GM12878 (cell line): ENCODE results near the gene DMD. TPM values are rescaled to one million over a fixed set of nuclear protein-coding genes. Genes with fewer than 3 reads are reported as not detected.

ENCODE experiments used
- ATAC-seq: fragments of 200-7000 bp; cut with Tn5 transposase; 3 replicates; pipeline ENCODE4 v1.9.1; 2020; ENCODE audit warnings: mild to moderate bottlenecking, moderate library complexity
- BruUV-seq: library from RNA; stranded (reverse); fragments of 400-500 nt; replicated peaks from 2 replicates; lab custom pipeline; 2021; lab: Mats Ljungman, UMichigan
- CTCF ChIA-PET: fragments of 300-600 bp; sonication (Branson Sonifier 250); formaldehyde crosslinking; extraction: SDS; loops from one replicate; lab custom pipeline; 2021; ENCODE audit warnings: inconsistent platforms; lab: Yijun Ruan, JAX
- POLR2A ChIA-PET: fragments of 350-600 bp; formaldehyde crosslinking; extraction: SDS; loops from one replicate; lab custom pipeline; 2021; ENCODE audit warnings: inconsistent platforms; lab: Charles Lee
- RAD21 ChIA-PET: fragments of 300-600 bp; sonication (Branson Sonifier 250); formaldehyde crosslinking; loops from one replicate; lab custom pipeline; 2023; ENCODE audit warnings: antibody characterized with exemption; ENCODE audit not compliant: unreplicated experiment; lab: Charles Lee
- SMC1A ChIA-PET: fragments of 300-600 bp; sonication (Branson Sonifier 250); formaldehyde crosslinking; loops from one replicate; lab custom pipeline; 2023; ENCODE audit not compliant: unreplicated experiment, uncharacterized antibody; lab: Charles Lee
- DNase-seq: peaks from one replicate; pipeline ENCODE4 v3.0.0-alpha.2; 2011; ENCODE audit warnings: low read depth, low spot score
- FAIRE-seq: peaks from 3 replicates; lab custom pipeline; 2011; peaks lifted over from hg19 to GRCh38; lab: Jason Lieb, UNC
- H2AFZ ChIP-seq: 2 replicates; pipeline ENCODE4 v1.6.0; 2011; ENCODE audit warnings: low read depth, low read length, control low read depth; ENCODE audit not compliant: control insufficient read depth
- H3K27ac ChIP-seq: 2 replicates; pipeline ENCODE4 v1.5.1; 2011; ENCODE audit warnings: control low read depth; ENCODE audit not compliant: control insufficient read depth, insufficient read depth
- H3K27me3 ChIP-seq, 2 experiments: replicated peaks in 1 of 2; 2 replicates each; pipeline versions ENCODE4 v1.6.0 to v1.6.1; 2011; ENCODE audit warnings: low read length in 1 of 2; ENCODE audit not compliant: control insufficient read depth in 2 of 2, insufficient read depth in 2 of 2
- H3K36me3 ChIP-seq, 2 experiments: 2 replicates each; pipeline ENCODE4 v1.5.1; 2011; ENCODE audit warnings: low read length in 1 of 2; ENCODE audit not compliant: control insufficient read depth in 2 of 2, insufficient read depth in 2 of 2
- H3K4me1 ChIP-seq: 2 replicates; pipeline ENCODE4 v1.6.1; 2011; ENCODE audit warnings: mild to moderate bottlenecking, low read length, moderate library complexity, mixed read lengths; ENCODE audit not compliant: control insufficient read depth, insufficient read depth
- H3K4me2 ChIP-seq: 2 replicates; pipeline ENCODE4 v1.6.0; 2011; ENCODE audit warnings: control low read depth; ENCODE audit not compliant: control insufficient read depth, insufficient read depth
- H3K4me3 ChIP-seq: fragments of 200-600 bp; sonication (generic); 2 replicates; pipeline ENCODE4 v1.5.1; 2016
- H3K79me2 ChIP-seq: 2 replicates; pipeline ENCODE4 v1.6.0; 2011; ENCODE audit warnings: low read length; ENCODE audit not compliant: control insufficient read depth, insufficient read depth
- H3K9ac ChIP-seq: 2 replicates; pipeline ENCODE4 v1.8.0; 2011; ENCODE audit warnings: low read length, control low read depth, mixed read lengths; ENCODE audit not compliant: control insufficient read depth, insufficient read depth
- H3K9me3 ChIP-seq: replicated peaks from 3 replicates; pipeline ENCODE4 v1.5.1; 2011; ENCODE audit warnings: mild to moderate bottlenecking, low read length; ENCODE audit not compliant: control insufficient read depth, insufficient read depth
- H4K20me1 ChIP-seq: 2 replicates; pipeline ENCODE4 v1.6.0; 2011; ENCODE audit not compliant: control insufficient read depth, insufficient read depth
- KLF5 ChIP-seq: fragments of 450-650 bp; IDR thresholded peaks from 2 replicates; pipeline ENCODE4 v1.6.1; 2014; ENCODE audit warnings: mild to moderate bottlenecking; ENCODE audit not compliant: partially characterized antibody
- NFYA ChIP-seq: IDR thresholded peaks from 2 replicates; pipeline ENCODE4 v1.6.1; 2011; ENCODE audit warnings: low read depth, mild to moderate bottlenecking, low read length, improper control_type of control experiment, borderline replicate concordance
- ZNF274 ChIP-seq: IDR thresholded peaks from one replicate; pipeline ENCODE4 v1.8.0; 2011; ENCODE audit not compliant: insufficient read length, insufficient read depth
- WGBS: methylation state at CpG from one replicate; pipeline ENCODE4 v1.1.6; 2016; ENCODE audit warnings: low lambda C conversion rate; ENCODE audit not compliant: insufficient replicate concordance, insufficient coverage; ENCODE audit errors: missing lambda C conversion rate; 5-methylcytosine and 5-hydroxymethylcytosine counted together
- in situ Hi-C: fragments of 300-500 bp; cut with MboI; formaldehyde crosslinking; loops from 9 replicates; pipeline ENCODE4 v1.14.3; 2018; ENCODE audit warnings: mixed read lengths
- intact Hi-C: fragments of 100-400 bp; cut with micrococcal nuclease; formaldehyde crosslinking; loops from one replicate; pipeline ENCODE4 v1.14.2; 2022; ENCODE audit not compliant: unreplicated experiment
- polyA plus RNA-seq, 11 experiments: library from polyadenylated mRNA; depleted of rRNA in 4 of 11; unstranded in 6 of 11; stranded (reverse) in 5 of 11; fragments of >200 nt; fragmentation: Nextera tagmentation in 4 of 11; fragmentation: Illumina TruSeq in 1 of 11; extraction: Ambion mirVana in 4 of 11; extraction: Trizol in 1 of 11; gene quantifications; 1 replicate in 1 of 11; 2 replicates in 10 of 11; pipeline versions ENCODE4 v1.2.1 to v1.2.3, GENCODE V29; 2011 to 2016; ENCODE audit warnings: inconsistent platforms in 2 of 11, missing spikeins in 2 of 11, low read depth in 1 of 11
- total RNA-seq, 4 experiments: library from RNA; depleted of rRNA in 3 of 4; stranded (reverse); fragments of >200 nt in 3 of 4; fragmentation: Illumina TruSeq in 1 of 4; extraction: Trizol in 1 of 4; gene quantifications; 2 replicates each; pipeline versions ENCODE4 v1.2.1 to v1.2.3, GENCODE V29; 2013 to 2021
- TF ChIP-seq, protein P1 (sequence below): fragments of 450-650 bp; IDR thresholded peaks from 2 replicates; pipeline ENCODE4 v1.6.1; 2014; ENCODE audit warnings: mild to moderate bottlenecking
- TF ChIP-seq, protein P2 (sequence below): fragments of 450-650 bp; formaldehyde crosslinking; IDR thresholded peaks from 2 replicates; pipeline ENCODE4 v1.5.0; 2022; ENCODE audit warnings: mild to moderate bottlenecking, missing genetic modification characterization

The DMD gene
- total and polyA plus RNA-seq, 10 of the 15 experiments (the other 5 are each of a cell fraction or from before 2014, with no cell fraction given): 1.4 to 24.3 (median 4.3) TPM

DNA sequence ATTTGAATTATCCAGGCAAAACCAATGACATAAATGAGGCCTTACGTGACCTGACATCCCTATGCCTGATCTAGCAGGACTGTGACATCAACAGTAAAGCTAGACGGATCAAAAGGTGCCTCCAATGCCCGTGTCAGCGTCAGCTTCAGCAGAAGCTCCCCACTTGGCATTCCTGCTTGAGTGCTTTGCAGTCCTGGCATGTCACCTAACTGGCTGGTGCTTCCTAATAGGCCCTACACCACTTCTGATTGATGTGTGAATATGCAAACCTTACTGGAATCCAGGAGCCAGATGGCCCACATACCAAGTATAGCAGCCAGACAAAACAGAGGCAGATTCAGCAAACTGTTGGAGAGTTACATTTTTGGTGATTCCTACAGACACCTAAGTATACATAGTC is 224.2 kb downstream of the DMD start (continued):
- TF ChIP-seq, protein P1, sequence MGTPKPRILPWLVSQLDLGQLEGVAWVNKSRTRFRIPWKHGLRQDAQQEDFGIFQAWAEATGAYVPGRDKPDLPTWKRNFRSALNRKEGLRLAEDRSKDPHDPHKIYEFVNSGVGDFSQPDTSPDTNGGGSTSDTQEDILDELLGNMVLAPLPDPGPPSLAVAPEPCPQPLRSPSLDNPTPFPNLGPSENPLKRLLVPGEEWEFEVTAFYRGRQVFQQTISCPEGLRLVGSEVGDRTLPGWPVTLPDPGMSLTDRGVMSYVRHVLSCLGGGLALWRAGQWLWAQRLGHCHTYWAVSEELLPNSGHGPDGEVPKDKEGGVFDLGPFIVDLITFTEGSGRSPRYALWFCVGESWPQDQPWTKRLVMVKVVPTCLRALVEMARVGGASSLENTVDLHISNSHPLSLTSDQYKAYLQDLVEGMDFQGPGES: no peak
- TF ChIP-seq NFYA: no peak

DNA sequence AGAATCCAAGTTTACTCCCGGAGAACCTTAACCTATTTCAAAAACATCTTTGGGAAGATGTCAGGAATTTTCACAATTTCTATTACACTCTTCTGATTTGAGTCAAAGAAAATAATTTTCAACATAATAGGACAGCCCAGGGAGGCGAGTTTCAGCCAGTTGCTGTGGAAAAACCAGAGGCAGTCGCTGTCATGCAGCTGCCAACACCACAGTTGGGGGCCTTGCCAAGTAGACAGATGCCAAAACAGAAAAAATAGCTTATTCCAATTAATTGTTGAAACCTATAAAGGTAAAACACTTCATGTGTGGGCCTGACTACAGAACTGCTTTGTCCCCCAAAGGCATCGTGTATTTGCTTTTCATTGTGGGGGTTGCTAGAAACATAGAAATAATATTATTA is 225.8 kb downstream of the DMD start:
- no peak overlapping the region for H2AFZ ChIP-seq
- intact Hi-C loops (no loop called here), in situ Hi-C loops (no loop called here)
- ChIA-PET RAD21 (no interaction called here), POLR2A (no interaction called here), CTCF (interaction anchor here (0.7 kb wide), 1 partner anchor 1325 kb away, joined by 3 read pairs; no protein-coding TSS in a partner anchor), SMC1A (interaction anchor here (0.9 kb wide), 1 partner anchor 19 kb away, joined by 4 read pairs; no protein-coding TSS in a partner anchor)
- no peak overlapping the region for H3K27ac ChIP-seq
- no peak overlapping the region for H3K9ac ChIP-seq
- DNase-seq (no peak), FAIRE-seq (no peak), ATAC-seq (no peak)
- no peaks in the 10 kb centered on the region for H4K20me1 ChIP-seq
- H3K4me3 ChIP-seq: no peak overlapping the region
- no TSS peak for BruUV-seq
- WGBS: 36% methylated on average over 4 of the region's 4 CpGs
- H3K9me3 ChIP-seq: no peaks in the 10 kb centered on the region
- H3K36me3 ChIP-seq: no peaks in the 10 kb centered on the region
- TF ChIP-seq, protein P2, sequence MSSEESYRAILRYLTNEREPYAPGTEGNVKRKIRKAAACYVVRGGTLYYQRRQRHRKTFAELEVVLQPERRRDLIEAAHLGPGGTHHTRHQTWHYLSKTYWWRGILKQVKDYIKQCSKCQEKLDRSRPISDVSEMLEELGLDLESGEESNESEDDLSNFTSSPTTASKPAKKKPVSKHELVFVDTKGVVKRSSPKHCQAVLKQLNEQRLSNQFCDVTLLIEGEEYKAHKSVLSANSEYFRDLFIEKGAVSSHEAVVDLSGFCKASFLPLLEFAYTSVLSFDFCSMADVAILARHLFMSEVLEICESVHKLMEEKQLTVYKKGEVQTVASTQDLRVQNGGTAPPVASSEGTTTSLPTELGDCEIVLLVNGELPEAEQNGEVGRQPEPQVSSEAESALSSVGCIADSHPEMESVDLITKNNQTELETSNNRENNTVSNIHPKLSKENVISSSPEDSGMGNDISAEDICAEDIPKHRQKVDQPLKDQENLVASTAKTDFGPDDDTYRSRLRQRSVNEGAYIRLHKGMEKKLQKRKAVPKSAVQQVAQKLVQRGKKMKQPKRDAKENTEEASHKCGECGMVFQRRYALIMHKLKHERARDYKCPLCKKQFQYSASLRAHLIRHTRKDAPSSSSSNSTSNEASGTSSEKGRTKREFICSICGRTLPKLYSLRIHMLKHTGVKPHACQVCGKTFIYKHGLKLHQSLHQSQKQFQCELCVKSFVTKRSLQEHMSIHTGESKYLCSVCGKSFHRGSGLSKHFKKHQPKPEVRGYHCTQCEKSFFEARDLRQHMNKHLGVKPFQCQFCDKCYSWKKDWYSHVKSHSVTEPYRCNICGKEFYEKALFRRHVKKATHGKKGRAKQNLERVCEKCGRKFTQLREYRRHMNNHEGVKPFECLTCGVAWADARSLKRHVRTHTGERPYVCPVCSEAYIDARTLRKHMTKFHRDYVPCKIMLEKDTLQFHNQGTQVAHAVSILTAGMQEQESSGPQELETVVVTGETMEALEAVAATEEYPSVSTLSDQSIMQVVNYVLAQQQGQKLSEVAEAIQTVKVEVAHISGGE: no peak
- TF ChIP-seq KLF5 (no peak), ZNF274 (no peak)
- no peaks in the 10 kb centered on the region for H3K27me3 ChIP-seq
- no peaks in the 10 kb centered on the region for H3K79me2 ChIP-seq
- no peaks in the 10 kb centered on the region for H3K4me1 ChIP-seq
- H3K4me2 ChIP-seq: no peak overlapping the region
